ENCODE measurements around the gene ACACA.
A peak's percentile ranks its signal among the peaks of the same experiment; 100 is the strongest.

ACACA gene

GRCh38 chr17:37130984-37131446, 275.6 kb downstream of the ACACA start:
- TF ChIP-seq, protein P1, sequence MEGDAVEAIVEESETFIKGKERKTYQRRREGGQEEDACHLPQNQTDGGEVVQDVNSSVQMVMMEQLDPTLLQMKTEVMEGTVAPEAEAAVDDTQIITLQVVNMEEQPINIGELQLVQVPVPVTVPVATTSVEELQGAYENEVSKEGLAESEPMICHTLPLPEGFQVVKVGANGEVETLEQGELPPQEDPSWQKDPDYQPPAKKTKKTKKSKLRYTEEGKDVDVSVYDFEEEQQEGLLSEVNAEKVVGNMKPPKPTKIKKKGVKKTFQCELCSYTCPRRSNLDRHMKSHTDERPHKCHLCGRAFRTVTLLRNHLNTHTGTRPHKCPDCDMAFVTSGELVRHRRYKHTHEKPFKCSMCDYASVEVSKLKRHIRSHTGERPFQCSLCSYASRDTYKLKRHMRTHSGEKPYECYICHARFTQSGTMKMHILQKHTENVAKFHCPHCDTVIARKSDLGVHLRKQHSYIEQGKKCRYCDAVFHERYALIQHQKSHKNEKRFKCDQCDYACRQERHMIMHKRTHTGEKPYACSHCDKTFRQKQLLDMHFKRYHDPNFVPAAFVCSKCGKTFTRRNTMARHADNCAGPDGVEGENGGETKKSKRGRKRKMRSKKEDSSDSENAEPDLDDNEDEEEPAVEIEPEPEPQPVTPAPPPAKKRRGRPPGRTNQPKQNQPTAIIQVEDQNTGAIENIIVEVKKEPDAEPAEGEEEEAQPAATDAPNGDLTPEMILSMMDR (IDR thresholded peaks at IDR 0.05; ENCODE audit: insufficient read depth, low read depth, low read length, missing control alignments), result no peak
- H3K4me3 ChIP-seq (ENCODE audit: low read length), result no peak overlapping the region
- no peak for DNase-seq (ENCODE audit: low read depth)

DNA sequence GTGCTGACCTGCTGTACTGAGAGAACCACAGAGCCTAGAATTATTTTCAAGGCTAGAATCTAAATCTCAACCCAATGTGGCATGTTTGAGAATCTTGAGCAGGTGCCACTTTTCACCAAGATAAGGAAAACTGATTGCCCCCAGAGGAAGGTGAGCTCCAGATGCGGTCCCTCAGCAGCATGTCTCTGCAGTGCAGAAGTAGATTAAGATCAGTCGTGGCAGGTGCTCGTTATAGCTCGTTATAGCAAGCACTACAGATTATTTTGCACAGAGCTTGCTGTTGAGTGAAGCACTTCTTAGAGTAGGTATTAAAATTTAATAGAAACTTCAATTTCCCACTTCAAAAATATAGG, 281.8 kb downstream of the ACACA start:
- TF ChIP-seq, protein P1 (IDR thresholded peaks at IDR 0.05; ENCODE audit: insufficient read depth, low read depth, low read length, missing control alignments), result no peak
- no peak for DNase-seq (ENCODE audit: low read depth)
- H3K4me3 ChIP-seq (ENCODE audit: low read length), result no peak overlapping the region

- TF ChIP-seq, protein P1 (IDR thresholded peaks at IDR 0.05; ENCODE audit: insufficient read depth, low read depth, low read length, missing control alignments), result no peak
- H3K4me3 ChIP-seq (ENCODE audit: low read length), result no peak overlapping the region
- DNase-seq (ENCODE audit: low read depth), result peak; percentile 13
These were observed 282.5 kb downstream of the ACACA start for GRCh38 chr17:37123941-37124820.

DNA sequence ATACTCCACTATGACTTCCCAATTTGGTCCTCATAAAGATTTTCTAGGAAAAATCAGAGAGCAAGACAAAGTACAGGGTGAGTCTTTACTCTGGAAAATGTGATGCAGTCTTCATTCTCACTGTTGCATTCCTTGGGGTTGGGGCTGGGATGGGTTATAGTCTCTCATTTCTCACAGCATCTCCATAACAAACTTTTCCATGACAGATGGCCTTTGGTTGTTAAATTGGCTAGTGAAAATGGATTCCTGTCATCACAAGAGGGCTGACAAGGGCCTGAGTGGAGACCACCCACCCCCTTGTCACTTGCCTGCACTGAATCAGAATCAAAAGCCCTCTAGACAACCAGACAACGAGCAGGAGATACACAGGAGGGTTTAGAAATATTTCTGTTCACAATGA, 283.2 kb downstream of the ACACA start:
- TF ChIP-seq, protein P1 (IDR thresholded peaks at IDR 0.05; ENCODE audit: insufficient read depth, low read depth, low read length, missing control alignments), result no peak
- DNase-seq (ENCODE audit: low read depth), result no peak
- no peak overlapping the region for H3K4me3 ChIP-seq (ENCODE audit: low read length)

GRCh38 chr17:37121616-37122015, 285.0 kb downstream of the ACACA start:
- H3K4me3 ChIP-seq (ENCODE audit: low read length), result no peak overlapping the region
- TF ChIP-seq, protein P1 (IDR thresholded peaks at IDR 0.05; ENCODE audit: insufficient read depth, low read depth, low read length, missing control alignments), result no peak
- no peak for DNase-seq (ENCODE audit: low read depth)

DNA sequence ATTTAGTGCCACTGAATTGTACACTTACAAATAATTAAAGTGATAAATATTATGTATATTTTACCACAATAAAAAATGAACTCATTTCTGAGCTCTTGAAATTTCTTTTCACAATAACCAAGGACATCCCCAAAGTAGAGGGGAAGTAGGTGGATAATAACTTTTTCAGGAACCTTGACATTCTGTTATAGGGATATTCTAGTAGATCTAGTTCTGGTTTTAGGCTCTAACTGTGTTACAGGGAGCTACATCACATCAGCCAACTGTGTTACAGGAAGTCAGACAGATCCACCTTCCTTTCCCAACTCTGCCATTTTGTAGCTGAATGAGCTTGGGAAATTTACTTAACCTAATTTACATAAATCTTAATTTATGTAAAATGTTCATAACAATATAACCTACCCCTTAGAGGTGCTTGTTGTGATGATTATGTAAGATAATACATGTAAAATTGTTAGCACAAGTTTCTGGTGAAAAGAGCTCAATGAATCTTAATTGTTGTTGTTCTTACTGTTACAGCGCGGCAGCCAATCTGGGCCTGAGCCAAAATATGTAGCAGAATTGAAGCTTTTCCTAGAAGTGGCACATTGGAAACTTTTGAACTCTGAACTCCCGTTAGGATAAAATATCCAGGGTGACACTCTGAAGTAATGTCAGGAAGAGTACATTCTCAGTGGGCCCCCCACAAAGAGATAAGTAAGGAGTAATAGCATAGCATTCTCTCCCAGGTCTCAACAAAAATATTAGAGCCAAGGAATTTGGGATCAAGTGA, 288.1 kb downstream of the ACACA start:
- no peak overlapping the region for H3K4me3 ChIP-seq (ENCODE audit: low read length)
- DNase-seq (ENCODE audit: low read depth), result no peak
- TF ChIP-seq, protein P1 (IDR thresholded peaks at IDR 0.05; ENCODE audit: insufficient read depth, low read depth, low read length, missing control alignments), result no peak

Measured in epithelial cell of esophagus (primary cell).